ENCODE measurements around the gene LRRC8A. TPM values are rescaled to one million over a fixed set of nuclear protein-coding genes. Genes with fewer than 3 reads are reported as not detected.
A peak's percentile ranks its signal among the peaks of the same experiment; 100 is the strongest.

The LRRC8A gene
- total and polyA plus RNA-seq, 2 donors from 2014 or later = 18.5 to 37.4 TPM

GRCh38 chr9:128936171-128936865 lies 54.4 kb downstream of the LRRC8A start:
- no peak overlapping the region for H3K9ac ChIP-seq (ENCODE audit: low read length in 3 of 3)
- DNase-seq (peak in 2 of 5 donors; percentile 31 to 56), FAIRE-seq (no peak)
- intact Hi-C loops (cut with DNase I) = no loop called here
- no peaks in the 10 kb centered on the region for H3K36me3 ChIP-seq (ENCODE audit: control insufficient read depth in 2 of 3, insufficient read depth in 3 of 3, low read length in 3 of 3)
- H3K9me3 ChIP-seq (ENCODE audit: control insufficient read depth in 2 of 3, insufficient read depth in 1 of 3, low read length in 3 of 3) = no peaks in the 10 kb centered on the region
- no peak overlapping the region for H3K4me3 ChIP-seq (ENCODE audit: low read length in 3 of 3)
- H3K27ac ChIP-seq (ENCODE audit: low read depth in 2 of 2, low read length in 2 of 2) = no peak overlapping the region
- peaks cover 0 to 3% (median 0%) of the 10 kb centered on the region in 3 donors for H3K4me1 ChIP-seq (ENCODE audit: control insufficient read depth in 2 of 3, insufficient read depth in 2 of 3, low read depth in 1 of 3, low read length in 3 of 3)
- no peak for TF ChIP-seq CTCF (IDR thresholded peaks at IDR 0.05; ENCODE audit: borderline replicate concordance, extremely low read depth, insufficient read depth)
- H3K27me3 ChIP-seq (ENCODE audit: control insufficient read depth, insufficient read depth, low read length) = no peaks in the 10 kb centered on the region

- no peaks in the 10 kb centered on the region for H3K27me3 ChIP-seq (ENCODE audit: control insufficient read depth, insufficient read depth, low read length)
- intact Hi-C loops (cut with DNase I) = no loop called here
- no peak overlapping the region for H3K4me3 ChIP-seq (ENCODE audit: low read length in 3 of 3)
- DNase-seq (peak in 2 of 5 donors; percentile 11 to 41), FAIRE-seq (no peak)
- H3K9ac ChIP-seq (ENCODE audit: low read length in 3 of 3) = no peak overlapping the region
- H3K27ac ChIP-seq (ENCODE audit: low read depth in 2 of 2, low read length in 2 of 2) = no peak overlapping the region
- peaks cover 0 to 6% (median 0%) of the 10 kb centered on the region in 3 donors for H3K4me1 ChIP-seq (ENCODE audit: control insufficient read depth in 2 of 3, insufficient read depth in 2 of 3, low read depth in 1 of 3, low read length in 3 of 3)
- no peak for TF ChIP-seq CTCF (IDR thresholded peaks at IDR 0.05; ENCODE audit: borderline replicate concordance, extremely low read depth, insufficient read depth)
- H3K36me3 ChIP-seq (ENCODE audit: control insufficient read depth in 2 of 3, insufficient read depth in 3 of 3, low read length in 3 of 3) = no peaks in the 10 kb centered on the region
- no peaks in the 10 kb centered on the region for H3K9me3 ChIP-seq (ENCODE audit: control insufficient read depth in 2 of 3, insufficient read depth in 1 of 3, low read length in 3 of 3)
These were observed 55.6 kb downstream of the LRRC8A start for GRCh38 chr9:128937310-128938165.

- DNase-seq (peak in 1 of 5 donors; percentile 63), FAIRE-seq (no peak)
- no peak for TF ChIP-seq CTCF (IDR thresholded peaks at IDR 0.05; ENCODE audit: borderline replicate concordance, extremely low read depth, insufficient read depth)
- Histone ChIP-seq H3K36me3 (ENCODE audit: control insufficient read depth in 2 of 3, insufficient read depth in 3 of 3, low read length in 3 of 3) (peaks cover 0 to under 1% (median 0%) of the 10 kb centered on the region in 3 donors), H3K27ac (ENCODE audit: low read depth in 2 of 2, low read length in 2 of 2) (peak overlapping the region in 1 of 2 donors; percentile 14), H3K9ac (ENCODE audit: low read length in 3 of 3) (no peak overlapping the region), H3K9me3 (ENCODE audit: control insufficient read depth in 2 of 3, insufficient read depth in 1 of 3, low read length in 3 of 3) (no peaks in the 10 kb centered on the region), H3K4me1 (ENCODE audit: control insufficient read depth in 2 of 3, insufficient read depth in 2 of 3, low read depth in 1 of 3, low read length in 3 of 3) (peaks cover 0 to 8% (median 4%) of the 10 kb centered on the region in 3 donors), H3K27me3 (ENCODE audit: control insufficient read depth, insufficient read depth, low read length) (no peaks in the 10 kb centered on the region), H3K4me3 (ENCODE audit: low read length in 3 of 3) (no peak overlapping the region)
- intact Hi-C loops (cut with DNase I) = no loop called here
These were observed 58.5 kb downstream of the LRRC8A start for GRCh38 chr9:128940271-128940921.

All from kidney (tissue), 14 donors.